CMK (cell line): ENCODE data around the gene SYNE1.
A peak's percentile ranks its signal among the peaks of the same experiment; 100 is the strongest.

ENCODE experiments used
- DNase-seq: peaks from one replicate; pipeline ENCODE4 v3.0.0-alpha.2; 2010; ENCODE audit warnings: low read depth

The SYNE1 gene

GRCh38 chr6:152232501-152233151, 404.5 kb downstream of the SYNE1 start:
- DNase-seq, result peak; percentile 66

GRCh38 chr6:152229330-152229729, 407.8 kb downstream of the SYNE1 start:
- DNase-seq, result no peak

- no peak for DNase-seq
Measured at GRCh38 chr6:152226119-152226518, 411.0 kb downstream of the SYNE1 start.

- DNase-seq, result no peak
Measured at GRCh38 chr6:152225241-152225934, 411.8 kb downstream of the SYNE1 start.

- DNase-seq, result no peak
Measured at GRCh38 chr6:152223636-152224035, 413.5 kb downstream of the SYNE1 start.

- no peak for DNase-seq
Measured at GRCh38 chr6:152221806-152222628, 415.1 kb downstream of the SYNE1 start.

GRCh38 chr6:152220786-152221185, 416.4 kb downstream of the SYNE1 start:
- DNase-seq, result no peak

GRCh38 chr6:152218887-152219286, 418.3 kb downstream of the SYNE1 start:
- no peak for DNase-seq

GRCh38 chr6:152212437-152212836, 424.7 kb downstream of the SYNE1 start:
- DNase-seq, result no peak

GRCh38 chr6:152209211-152209610, 428.0 kb downstream of the SYNE1 start:
- no peak for DNase-seq

GRCh38 chr6:152207915-152208714, 429.0 kb downstream of the SYNE1 start:
- no peak for DNase-seq

- no peak for DNase-seq
Measured at GRCh38 chr6:152206072-152206818, 430.9 kb downstream of the SYNE1 start.

GRCh38 chr6:152204591-152204990, 432.6 kb downstream of the SYNE1 start:
- DNase-seq, result no peak

GRCh38 chr6:152201120-152201519, 436.0 kb downstream of the SYNE1 start:
- no peak for DNase-seq

GRCh38 chr6:152195896-152196295, 441.3 kb downstream of the SYNE1 start:
- DNase-seq, result no peak

- no peak for DNase-seq
Measured at GRCh38 chr6:152189736-152190135, 447.4 kb downstream of the SYNE1 start.

- DNase-seq, result no peak
Measured at GRCh38 chr6:152188011-152188410, 449.2 kb downstream of the SYNE1 start.

- no peak for DNase-seq
Measured at GRCh38 chr6:152186840-152187239, 450.3 kb downstream of the SYNE1 start.

- DNase-seq, result no peak
Measured at GRCh38 chr6:152184917-152185574, 452.1 kb downstream of the SYNE1 start.

- no peak for DNase-seq
Measured at GRCh38 chr6:152184573-152184916, 452.6 kb downstream of the SYNE1 start.

- no peak for DNase-seq
Measured at GRCh38 chr6:152180601-152181000, 456.6 kb downstream of the SYNE1 start.
